Fibroblast of the aortic adventitia (primary cell): ENCODE measurements around the gene KRT85. TPM values are rescaled to one million over a fixed set of nuclear protein-coding genes. Genes with fewer than 3 reads are reported as not detected.

Experiments
- DNase-seq: peaks from one replicate; pipeline ENCODE4 v3.0.0-alpha.2; 2010; ENCODE audit warnings: low read depth
- H3K4me3 ChIP-seq: 2 replicates; pipeline ENCODE4 v1.5.1; 2011; ENCODE audit warnings: low read depth, mild to moderate bottlenecking, control low read depth, low read length, moderate library complexity
- total RNA-seq: library from RNA; depleted of rRNA; stranded (reverse); fragments of >200 nt; gene quantifications from 2 replicates; pipeline ENCODE4 v1.2.3, GENCODE V29; 2012; ENCODE audit warnings: low replicate concordance
- TF ChIP-seq, protein P1 (sequence below): IDR thresholded peaks from 2 replicates; pipeline ENCODE4 v1.5.1; 2011; ENCODE audit warnings: mild to moderate bottlenecking, low read length, control low read depth, inconsistent platforms; ENCODE audit not compliant: insufficient read depth

The KRT85 gene
- total RNA-seq, 1 donor, result not detected

DNA sequence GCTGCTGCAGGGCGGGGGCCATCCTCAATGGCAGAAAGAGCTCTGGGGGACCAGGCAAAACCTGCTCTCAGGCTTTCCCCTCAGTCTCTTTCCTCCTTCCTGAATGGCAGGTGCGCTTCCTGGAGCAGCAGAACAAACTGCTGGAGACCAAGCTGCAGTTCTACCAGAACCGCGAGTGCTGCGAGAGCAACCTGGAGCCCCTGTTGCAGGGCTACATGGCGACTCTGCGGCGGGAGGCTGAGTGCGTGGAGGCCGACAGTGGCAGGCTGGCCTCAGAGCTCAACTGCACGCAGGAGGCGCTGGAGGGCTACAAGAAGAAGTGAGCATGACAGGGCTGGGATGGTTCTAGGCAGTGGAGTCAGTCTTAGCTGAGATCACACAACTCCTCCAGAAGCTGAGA, 23.2 kb downstream of the KRT85 start:
- TF ChIP-seq, protein P1, sequence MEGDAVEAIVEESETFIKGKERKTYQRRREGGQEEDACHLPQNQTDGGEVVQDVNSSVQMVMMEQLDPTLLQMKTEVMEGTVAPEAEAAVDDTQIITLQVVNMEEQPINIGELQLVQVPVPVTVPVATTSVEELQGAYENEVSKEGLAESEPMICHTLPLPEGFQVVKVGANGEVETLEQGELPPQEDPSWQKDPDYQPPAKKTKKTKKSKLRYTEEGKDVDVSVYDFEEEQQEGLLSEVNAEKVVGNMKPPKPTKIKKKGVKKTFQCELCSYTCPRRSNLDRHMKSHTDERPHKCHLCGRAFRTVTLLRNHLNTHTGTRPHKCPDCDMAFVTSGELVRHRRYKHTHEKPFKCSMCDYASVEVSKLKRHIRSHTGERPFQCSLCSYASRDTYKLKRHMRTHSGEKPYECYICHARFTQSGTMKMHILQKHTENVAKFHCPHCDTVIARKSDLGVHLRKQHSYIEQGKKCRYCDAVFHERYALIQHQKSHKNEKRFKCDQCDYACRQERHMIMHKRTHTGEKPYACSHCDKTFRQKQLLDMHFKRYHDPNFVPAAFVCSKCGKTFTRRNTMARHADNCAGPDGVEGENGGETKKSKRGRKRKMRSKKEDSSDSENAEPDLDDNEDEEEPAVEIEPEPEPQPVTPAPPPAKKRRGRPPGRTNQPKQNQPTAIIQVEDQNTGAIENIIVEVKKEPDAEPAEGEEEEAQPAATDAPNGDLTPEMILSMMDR, result no peak
- no peak for DNase-seq
- no peak overlapping the region for H3K4me3 ChIP-seq

DNA sequence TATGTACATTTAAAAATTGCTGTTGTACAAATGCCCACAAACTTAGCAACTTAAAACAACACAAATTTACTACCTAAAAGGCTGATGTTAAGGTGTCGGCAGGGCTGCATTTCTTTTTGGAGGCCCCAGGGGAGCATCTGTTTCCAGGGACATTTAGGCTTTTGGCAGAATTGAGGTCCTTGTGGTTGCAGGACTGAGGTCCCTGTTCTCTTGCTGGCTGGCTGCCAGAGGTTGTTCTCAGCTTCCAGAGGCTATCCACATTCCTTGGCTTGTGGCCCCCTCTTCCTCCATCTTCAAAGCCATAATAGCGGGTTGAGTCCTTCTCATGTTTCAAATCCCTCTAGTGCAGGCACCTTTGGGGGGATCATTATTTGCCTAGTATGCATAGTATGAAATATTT, 23.7 kb downstream of the KRT85 start:
- H3K4me3 ChIP-seq, result no peak overlapping the region
- no peak for DNase-seq
- TF ChIP-seq, protein P1, result no peak

DNA sequence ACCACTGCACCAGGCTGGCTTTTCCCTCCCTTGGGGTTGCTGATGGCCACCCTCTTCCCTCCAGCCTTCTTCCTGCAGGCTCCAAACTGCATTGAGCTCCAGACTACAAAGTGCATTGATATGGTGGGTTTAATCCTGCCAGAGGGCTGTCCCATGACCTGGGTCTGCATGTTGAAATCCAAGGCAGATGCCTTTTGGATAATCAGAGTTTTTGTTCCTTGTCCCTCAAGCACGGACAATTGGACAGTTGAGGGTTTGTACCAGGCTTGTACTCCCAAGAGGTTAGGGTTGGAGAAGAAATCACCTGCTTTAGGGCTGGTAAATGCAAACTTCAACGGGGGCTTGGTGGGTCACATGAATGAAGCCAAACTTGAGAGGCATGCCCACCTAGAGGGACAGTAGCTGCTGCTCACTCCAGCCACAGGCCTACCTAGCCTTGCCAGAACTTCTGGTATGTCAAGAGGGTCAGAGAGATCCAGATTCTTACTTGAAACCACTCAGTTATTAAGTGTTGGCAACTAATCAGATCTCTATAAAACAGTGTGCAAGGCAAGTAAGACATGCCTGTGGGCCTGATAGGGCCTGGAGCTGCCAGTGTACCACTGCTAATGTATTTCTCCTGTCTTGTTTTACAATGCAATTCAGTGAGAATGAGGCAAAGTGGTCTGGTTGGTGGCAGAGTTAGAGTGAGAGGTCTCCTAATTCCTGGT, 24.3 kb downstream of the KRT85 start:
- TF ChIP-seq, protein P1, result no peak
- DNase-seq, result no peak
- no peak overlapping the region for H3K4me3 ChIP-seq

DNA sequence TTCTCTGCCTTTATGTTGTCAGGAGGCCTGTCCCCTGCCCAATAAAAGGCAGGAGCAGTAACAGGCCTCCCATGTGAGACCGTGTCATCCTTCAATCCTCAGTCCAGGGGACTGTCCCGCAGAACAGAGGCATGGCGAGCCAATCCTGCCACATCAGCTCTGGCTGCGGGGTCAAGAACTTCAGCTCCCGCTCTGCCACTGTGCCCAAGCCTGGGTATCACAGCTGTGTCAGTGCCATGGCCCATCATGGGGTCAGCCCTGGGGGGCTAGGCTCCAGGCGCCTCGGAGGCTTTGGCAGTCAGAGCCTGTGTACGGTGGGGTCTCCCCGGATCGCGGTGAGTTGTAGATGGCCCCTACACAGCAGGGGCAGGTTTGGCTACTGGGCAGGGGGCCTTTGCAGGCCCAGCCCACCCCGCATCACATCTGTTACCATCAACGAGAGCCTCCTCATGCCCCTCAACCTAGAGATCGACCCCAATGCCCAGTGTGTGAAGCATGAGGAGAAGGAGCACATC, 26.2 kb downstream of the KRT85 start:
- TF ChIP-seq, protein P1, result no peak
- no peak for DNase-seq
- no peak overlapping the region for H3K4me3 ChIP-seq

DNA sequence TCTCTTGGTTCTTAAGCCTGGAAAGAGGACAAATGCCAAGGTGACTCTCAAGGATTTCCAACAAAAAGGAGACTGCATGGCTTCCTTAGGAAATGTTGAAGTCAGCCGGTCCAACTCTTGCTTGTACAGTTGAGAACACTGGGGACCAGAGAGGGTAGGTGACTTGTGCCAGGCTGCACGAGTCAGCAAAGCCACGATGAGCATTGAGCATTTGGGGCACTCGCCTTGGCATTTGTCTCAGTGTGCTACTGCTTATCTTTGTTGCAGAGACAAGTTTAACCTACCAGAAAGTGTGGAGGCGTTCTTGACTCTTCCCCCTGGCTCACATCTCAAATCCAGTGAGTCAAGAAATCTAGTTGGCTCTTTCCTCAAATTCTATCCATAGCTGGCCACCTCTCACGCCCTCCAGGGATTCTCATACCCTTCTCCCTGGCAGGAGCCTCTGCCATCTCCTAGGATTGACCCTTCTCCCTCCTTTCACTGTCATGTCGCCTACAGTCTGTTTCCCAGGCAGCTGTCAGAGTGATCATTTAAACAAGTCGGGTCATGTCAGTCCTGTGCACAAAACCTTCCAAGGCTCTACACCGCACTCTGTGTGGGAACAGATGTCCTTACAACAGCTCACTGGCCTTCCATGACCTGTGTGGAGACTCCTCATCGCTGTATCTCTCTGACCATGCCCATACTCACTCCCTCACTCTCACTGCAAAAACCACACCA, 28.9 kb downstream of the KRT85 start:
- H3K4me3 ChIP-seq, result no peak overlapping the region
- no peak for DNase-seq
- TF ChIP-seq, protein P1, result no peak

DNA sequence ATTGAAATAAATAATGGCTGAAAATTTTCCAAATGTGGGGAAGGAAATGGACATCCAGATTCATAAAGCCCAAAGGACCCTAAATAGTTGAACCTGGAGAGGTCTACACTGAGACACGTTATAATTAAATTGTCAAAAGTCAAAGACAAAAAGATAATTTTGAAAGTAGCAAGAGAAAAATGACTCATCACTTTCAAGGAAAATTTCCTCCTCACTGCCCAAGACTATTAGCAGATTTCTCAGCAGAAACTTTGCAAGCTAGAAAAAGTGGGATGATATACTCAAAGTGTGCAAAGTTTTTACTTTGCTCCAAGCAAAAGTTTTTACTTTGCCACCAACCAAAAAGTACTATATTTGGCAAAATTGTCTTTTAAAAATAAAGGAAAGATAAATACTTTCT, 30.2 kb downstream of the KRT85 start:
- TF ChIP-seq, protein P1, result no peak
- DNase-seq, result no peak
- no peak overlapping the region for H3K4me3 ChIP-seq
